WTC11 (cell line): Measurements from ENCODE around the gene BUD31. TPM values are rescaled to one million over a fixed set of nuclear protein-coding genes. Genes with fewer than 3 reads are reported as not detected.

Experiments used
- CREB1 ChIP-seq: sonication (generic); formaldehyde crosslinking; IDR thresholded peaks from 2 replicates; pipeline ENCODE4 v1.8.0; 2023; ENCODE audit warnings: mild to moderate bottlenecking, missing genetic modification reagents
- CREM ChIP-seq: sonication (generic); formaldehyde crosslinking; IDR thresholded peaks from 2 replicates; pipeline ENCODE4 v1.8.1; 2022; ENCODE audit warnings: mild to moderate bottlenecking, missing genetic modification reagents, moderate library complexity
- EMX1 ChIP-seq: fragments of 250-450 bp; sonication (Bioruptor Pico); IDR thresholded peaks from 2 replicates; pipeline ENCODE4 v1.8.0; 2021; ENCODE audit warnings: mild to moderate bottlenecking
- GABPB1 ChIP-seq: sonication (generic); formaldehyde crosslinking; IDR thresholded peaks from 2 replicates; pipeline ENCODE4 v1.8.1; 2023; ENCODE audit warnings: mild to moderate bottlenecking, missing genetic modification reagents
- JAZF1 ChIP-seq: fragments of 250-450 bp; sonication (Bioruptor Pico); IDR thresholded peaks from 2 replicates; pipeline ENCODE4 v1.9.0; 2021; ENCODE audit warnings: moderate library complexity, mild to moderate bottlenecking, inconsistent platforms
- SMAD4 ChIP-seq: sonication (generic); formaldehyde crosslinking; IDR thresholded peaks from 2 replicates; pipeline ENCODE4 v1.8.0; 2022; ENCODE audit warnings: mild to moderate bottlenecking, missing genetic modification reagents
- SP1 ChIP-seq: sonication (generic); formaldehyde crosslinking; conservative IDR thresholded peaks from 2 replicates; pipeline ENCODE4 v1.8.1; 2022; ENCODE audit warnings: missing genetic modification reagents
- TEAD4 ChIP-seq: sonication (generic); formaldehyde crosslinking; IDR thresholded peaks from 2 replicates; pipeline ENCODE4 v1.8.0; 2022; ENCODE audit warnings: mild to moderate bottlenecking, missing genetic modification reagents
- ZNF263 ChIP-seq: sonication (generic); formaldehyde crosslinking; IDR thresholded peaks from 2 replicates; pipeline ENCODE4 v1.8.1; 2022; ENCODE audit warnings: low read depth, mild to moderate bottlenecking, moderate library complexity, missing genetic modification reagents
- ZNF317 ChIP-seq: sonication (generic); formaldehyde crosslinking; IDR thresholded peaks from 2 replicates; pipeline ENCODE4 v1.8.1; 2023; ENCODE audit warnings: low read depth, mild to moderate bottlenecking, moderate library complexity, missing genetic modification reagents, borderline replicate concordance
- ZNF423 ChIP-seq: fragments of 250-450 bp; sonication (Bioruptor Pico); IDR thresholded peaks from 2 replicates; pipeline ENCODE4 v2.1.2; 2022; ENCODE audit warnings: mild to moderate bottlenecking, moderate library complexity
- total RNA-seq: library from RNA; stranded (reverse); gene quantifications from 3 replicates; pipeline ENCODE4 v1.2.3, GENCODE V29; 2021
- TF ChIP-seq, protein P1 (sequence below): sonication (generic); formaldehyde crosslinking; IDR thresholded peaks from 2 replicates; pipeline ENCODE4 v1.8.1; 2022; ENCODE audit warnings: mild to moderate bottlenecking, missing genetic modification reagents, moderate library complexity, borderline replicate concordance
- TF ChIP-seq, protein P2 (sequence below): sonication (generic); formaldehyde crosslinking; conservative IDR thresholded peaks from 2 replicates; pipeline ENCODE4 v1.8.1; 2023; ENCODE audit warnings: mild to moderate bottlenecking, low read depth, missing genetic modification reagents, moderate library complexity
- TF ChIP-seq, protein P3 (sequence below): fragments of 250-450 bp; sonication (Bioruptor Pico); IDR thresholded peaks from 2 replicates; pipeline ENCODE4 v1.9.0; 2021; ENCODE audit warnings: mild to moderate bottlenecking, borderline replicate concordance
- TF ChIP-seq, protein P4 (sequence below): fragments of 250-450 bp; sonication (Bioruptor Pico); IDR thresholded peaks from 2 replicates; pipeline ENCODE4 v1.8.0; 2021; ENCODE audit warnings: mild to moderate bottlenecking
- TF ChIP-seq, protein P5 (sequence below): fragments of 200-600 bp; IDR thresholded peaks from 2 replicates; pipeline ENCODE4 v1.8.0; 2022; ENCODE audit warnings: antibody characterized with exemption
- TF ChIP-seq, protein P6 (sequence below): sonication (generic); formaldehyde crosslinking; IDR thresholded peaks from 2 replicates; pipeline ENCODE4 v1.8.1; 2022; ENCODE audit warnings: low read depth, mild to moderate bottlenecking, moderate library complexity, missing genetic modification reagents, borderline replicate concordance
- TF ChIP-seq, protein P7 (sequence below): sonication (generic); formaldehyde crosslinking; IDR thresholded peaks from 2 replicates; pipeline ENCODE4 v1.8.1; 2023; ENCODE audit warnings: mild to moderate bottlenecking, missing genetic modification reagents
- TF ChIP-seq, protein P8 (sequence below): sonication (generic); formaldehyde crosslinking; IDR thresholded peaks from 2 replicates; pipeline ENCODE4 v1.8.1; 2023; ENCODE audit warnings: mild to moderate bottlenecking, missing genetic modification reagents, moderate library complexity
- TF ChIP-seq, protein P9 (sequence below): sonication (generic); formaldehyde crosslinking; IDR thresholded peaks from 2 replicates; pipeline ENCODE4 v1.8.1; 2022; ENCODE audit warnings: low read depth, missing genetic modification reagents, borderline replicate concordance

The BUD31 gene
- total RNA-seq, 1 experiment from 2014 or later = 98.7 TPM

DNA sequence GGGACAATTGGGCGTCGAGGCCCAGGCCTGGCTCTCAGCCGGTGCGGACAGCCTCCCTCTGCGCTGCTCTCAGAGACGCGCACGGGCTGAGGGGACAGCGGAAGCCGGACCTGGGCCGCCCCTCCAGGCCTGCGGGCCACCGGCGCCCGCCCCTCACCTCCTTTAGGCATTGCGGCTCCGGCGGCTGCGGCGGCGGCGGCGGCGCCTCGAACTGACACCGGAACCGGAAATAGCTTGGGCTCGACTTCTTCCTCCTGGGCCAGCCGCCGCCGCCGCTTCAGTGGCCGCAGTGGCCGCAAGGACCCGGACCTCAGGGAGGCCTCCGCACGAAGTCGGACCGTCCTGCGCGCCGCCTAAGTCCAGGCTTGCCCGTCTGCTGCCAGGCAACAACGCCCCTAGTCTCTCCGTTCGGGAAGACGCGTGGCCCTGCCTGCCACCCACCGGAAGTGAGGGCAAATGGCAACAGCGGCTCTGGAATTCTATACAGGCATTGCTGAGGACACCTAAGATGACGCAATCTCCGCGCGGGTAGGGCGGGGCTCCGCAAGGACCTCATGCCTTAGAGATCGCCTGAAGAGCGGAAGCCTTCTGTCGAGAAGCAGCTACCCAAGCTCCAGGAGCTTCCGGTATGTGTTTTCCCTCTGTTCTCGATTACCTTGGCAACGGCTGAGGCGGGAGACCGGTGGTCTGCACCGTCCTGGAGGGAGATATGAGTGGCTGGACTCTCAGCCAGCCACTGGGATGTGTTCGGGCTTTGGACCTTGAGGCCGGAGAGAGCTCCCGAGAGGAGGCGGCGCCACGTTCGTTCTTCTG is at the start of gene BUD31, which contains the start of gene PDAP1 (continued):
- TF ChIP-seq, protein P1, sequence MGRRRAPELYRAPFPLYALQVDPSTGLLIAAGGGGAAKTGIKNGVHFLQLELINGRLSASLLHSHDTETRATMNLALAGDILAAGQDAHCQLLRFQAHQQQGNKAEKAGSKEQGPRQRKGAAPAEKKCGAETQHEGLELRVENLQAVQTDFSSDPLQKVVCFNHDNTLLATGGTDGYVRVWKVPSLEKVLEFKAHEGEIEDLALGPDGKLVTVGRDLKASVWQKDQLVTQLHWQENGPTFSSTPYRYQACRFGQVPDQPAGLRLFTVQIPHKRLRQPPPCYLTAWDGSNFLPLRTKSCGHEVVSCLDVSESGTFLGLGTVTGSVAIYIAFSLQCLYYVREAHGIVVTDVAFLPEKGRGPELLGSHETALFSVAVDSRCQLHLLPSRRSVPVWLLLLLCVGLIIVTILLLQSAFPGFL = 0 out of 2 replicates have a peak, but pooled peaks have one; percentile 53
- TF ChIP-seq EMX1 (CRISPR knock-in tag) (no peak), GABPB1 (CRISPR knock-in tag) (peak; percentile 99), JAZF1 (no peak), CREM (CRISPR knock-in tag) (no peak), SMAD4 (CRISPR knock-in tag) (no peak), CREB1 (CRISPR knock-in tag) (0 out of 2 replicates have a peak, but pooled peaks have one; percentile 29), SP1 (CRISPR knock-in tag) (peak; percentile 67), ZNF423 (CRISPR knock-in tag) (no peak), ZNF263 (CRISPR knock-in tag) (no peak), TEAD4 (no peak), ZNF317 (CRISPR knock-in tag) (no peak)
- TF ChIP-seq, protein P2, sequence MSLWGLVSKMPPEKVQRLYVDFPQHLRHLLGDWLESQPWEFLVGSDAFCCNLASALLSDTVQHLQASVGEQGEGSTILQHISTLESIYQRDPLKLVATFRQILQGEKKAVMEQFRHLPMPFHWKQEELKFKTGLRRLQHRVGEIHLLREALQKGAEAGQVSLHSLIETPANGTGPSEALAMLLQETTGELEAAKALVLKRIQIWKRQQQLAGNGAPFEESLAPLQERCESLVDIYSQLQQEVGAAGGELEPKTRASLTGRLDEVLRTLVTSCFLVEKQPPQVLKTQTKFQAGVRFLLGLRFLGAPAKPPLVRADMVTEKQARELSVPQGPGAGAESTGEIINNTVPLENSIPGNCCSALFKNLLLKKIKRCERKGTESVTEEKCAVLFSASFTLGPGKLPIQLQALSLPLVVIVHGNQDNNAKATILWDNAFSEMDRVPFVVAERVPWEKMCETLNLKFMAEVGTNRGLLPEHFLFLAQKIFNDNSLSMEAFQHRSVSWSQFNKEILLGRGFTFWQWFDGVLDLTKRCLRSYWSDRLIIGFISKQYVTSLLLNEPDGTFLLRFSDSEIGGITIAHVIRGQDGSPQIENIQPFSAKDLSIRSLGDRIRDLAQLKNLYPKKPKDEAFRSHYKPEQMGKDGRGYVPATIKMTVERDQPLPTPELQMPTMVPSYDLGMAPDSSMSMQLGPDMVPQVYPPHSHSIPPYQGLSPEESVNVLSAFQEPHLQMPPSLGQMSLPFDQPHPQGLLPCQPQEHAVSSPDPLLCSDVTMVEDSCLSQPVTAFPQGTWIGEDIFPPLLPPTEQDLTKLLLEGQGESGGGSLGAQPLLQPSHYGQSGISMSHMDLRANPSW (CRISPR knock-in tag) = no peak
- TF ChIP-seq, protein P3, sequence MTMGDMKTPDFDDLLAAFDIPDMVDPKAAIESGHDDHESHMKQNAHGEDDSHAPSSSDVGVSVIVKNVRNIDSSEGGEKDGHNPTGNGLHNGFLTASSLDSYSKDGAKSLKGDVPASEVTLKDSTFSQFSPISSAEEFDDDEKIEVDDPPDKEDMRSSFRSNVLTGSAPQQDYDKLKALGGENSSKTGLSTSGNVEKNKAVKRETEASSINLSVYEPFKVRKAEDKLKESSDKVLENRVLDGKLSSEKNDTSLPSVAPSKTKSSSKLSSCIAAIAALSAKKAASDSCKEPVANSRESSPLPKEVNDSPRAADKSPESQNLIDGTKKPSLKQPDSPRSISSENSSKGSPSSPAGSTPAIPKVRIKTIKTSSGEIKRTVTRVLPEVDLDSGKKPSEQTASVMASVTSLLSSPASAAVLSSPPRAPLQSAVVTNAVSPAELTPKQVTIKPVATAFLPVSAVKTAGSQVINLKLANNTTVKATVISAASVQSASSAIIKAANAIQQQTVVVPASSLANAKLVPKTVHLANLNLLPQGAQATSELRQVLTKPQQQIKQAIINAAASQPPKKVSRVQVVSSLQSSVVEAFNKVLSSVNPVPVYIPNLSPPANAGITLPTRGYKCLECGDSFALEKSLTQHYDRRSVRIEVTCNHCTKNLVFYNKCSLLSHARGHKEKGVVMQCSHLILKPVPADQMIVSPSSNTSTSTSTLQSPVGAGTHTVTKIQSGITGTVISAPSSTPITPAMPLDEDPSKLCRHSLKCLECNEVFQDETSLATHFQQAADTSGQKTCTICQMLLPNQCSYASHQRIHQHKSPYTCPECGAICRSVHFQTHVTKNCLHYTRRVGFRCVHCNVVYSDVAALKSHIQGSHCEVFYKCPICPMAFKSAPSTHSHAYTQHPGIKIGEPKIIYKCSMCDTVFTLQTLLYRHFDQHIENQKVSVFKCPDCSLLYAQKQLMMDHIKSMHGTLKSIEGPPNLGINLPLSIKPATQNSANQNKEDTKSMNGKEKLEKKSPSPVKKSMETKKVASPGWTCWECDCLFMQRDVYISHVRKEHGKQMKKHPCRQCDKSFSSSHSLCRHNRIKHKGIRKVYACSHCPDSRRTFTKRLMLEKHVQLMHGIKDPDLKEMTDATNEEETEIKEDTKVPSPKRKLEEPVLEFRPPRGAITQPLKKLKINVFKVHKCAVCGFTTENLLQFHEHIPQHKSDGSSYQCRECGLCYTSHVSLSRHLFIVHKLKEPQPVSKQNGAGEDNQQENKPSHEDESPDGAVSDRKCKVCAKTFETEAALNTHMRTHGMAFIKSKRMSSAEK = no peak
- TF ChIP-seq, protein P4, sequence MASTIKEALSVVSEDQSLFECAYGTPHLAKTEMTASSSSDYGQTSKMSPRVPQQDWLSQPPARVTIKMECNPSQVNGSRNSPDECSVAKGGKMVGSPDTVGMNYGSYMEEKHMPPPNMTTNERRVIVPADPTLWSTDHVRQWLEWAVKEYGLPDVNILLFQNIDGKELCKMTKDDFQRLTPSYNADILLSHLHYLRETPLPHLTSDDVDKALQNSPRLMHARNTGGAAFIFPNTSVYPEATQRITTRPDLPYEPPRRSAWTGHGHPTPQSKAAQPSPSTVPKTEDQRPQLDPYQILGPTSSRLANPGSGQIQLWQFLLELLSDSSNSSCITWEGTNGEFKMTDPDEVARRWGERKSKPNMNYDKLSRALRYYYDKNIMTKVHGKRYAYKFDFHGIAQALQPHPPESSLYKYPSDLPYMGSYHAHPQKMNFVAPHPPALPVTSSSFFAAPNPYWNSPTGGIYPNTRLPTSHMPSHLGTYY (CRISPR knock-in tag) = no peak
- TF ChIP-seq, protein P5, sequence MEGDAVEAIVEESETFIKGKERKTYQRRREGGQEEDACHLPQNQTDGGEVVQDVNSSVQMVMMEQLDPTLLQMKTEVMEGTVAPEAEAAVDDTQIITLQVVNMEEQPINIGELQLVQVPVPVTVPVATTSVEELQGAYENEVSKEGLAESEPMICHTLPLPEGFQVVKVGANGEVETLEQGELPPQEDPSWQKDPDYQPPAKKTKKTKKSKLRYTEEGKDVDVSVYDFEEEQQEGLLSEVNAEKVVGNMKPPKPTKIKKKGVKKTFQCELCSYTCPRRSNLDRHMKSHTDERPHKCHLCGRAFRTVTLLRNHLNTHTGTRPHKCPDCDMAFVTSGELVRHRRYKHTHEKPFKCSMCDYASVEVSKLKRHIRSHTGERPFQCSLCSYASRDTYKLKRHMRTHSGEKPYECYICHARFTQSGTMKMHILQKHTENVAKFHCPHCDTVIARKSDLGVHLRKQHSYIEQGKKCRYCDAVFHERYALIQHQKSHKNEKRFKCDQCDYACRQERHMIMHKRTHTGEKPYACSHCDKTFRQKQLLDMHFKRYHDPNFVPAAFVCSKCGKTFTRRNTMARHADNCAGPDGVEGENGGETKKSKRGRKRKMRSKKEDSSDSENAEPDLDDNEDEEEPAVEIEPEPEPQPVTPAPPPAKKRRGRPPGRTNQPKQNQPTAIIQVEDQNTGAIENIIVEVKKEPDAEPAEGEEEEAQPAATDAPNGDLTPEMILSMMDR = no peak
- TF ChIP-seq, protein P6, sequence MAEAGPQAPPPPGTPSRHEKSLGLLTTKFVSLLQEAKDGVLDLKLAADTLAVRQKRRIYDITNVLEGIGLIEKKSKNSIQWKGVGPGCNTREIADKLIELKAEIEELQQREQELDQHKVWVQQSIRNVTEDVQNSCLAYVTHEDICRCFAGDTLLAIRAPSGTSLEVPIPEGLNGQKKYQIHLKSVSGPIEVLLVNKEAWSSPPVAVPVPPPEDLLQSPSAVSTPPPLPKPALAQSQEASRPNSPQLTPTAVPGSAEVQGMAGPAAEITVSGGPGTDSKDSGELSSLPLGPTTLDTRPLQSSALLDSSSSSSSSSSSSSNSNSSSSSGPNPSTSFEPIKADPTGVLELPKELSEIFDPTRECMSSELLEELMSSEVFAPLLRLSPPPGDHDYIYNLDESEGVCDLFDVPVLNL (CRISPR knock-in tag) = 0 out of 2 replicates have a peak, but pooled peaks have one; percentile 26
- TF ChIP-seq, protein P7, sequence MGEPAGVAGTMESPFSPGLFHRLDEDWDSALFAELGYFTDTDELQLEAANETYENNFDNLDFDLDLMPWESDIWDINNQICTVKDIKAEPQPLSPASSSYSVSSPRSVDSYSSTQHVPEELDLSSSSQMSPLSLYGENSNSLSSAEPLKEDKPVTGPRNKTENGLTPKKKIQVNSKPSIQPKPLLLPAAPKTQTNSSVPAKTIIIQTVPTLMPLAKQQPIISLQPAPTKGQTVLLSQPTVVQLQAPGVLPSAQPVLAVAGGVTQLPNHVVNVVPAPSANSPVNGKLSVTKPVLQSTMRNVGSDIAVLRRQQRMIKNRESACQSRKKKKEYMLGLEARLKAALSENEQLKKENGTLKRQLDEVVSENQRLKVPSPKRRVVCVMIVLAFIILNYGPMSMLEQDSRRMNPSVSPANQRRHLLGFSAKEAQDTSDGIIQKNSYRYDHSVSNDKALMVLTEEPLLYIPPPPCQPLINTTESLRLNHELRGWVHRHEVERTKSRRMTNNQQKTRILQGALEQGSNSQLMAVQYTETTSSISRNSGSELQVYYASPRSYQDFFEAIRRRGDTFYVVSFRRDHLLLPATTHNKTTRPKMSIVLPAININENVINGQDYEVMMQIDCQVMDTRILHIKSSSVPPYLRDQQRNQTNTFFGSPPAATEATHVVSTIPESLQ (CRISPR knock-in tag) = no peak
- TF ChIP-seq, protein P8, sequence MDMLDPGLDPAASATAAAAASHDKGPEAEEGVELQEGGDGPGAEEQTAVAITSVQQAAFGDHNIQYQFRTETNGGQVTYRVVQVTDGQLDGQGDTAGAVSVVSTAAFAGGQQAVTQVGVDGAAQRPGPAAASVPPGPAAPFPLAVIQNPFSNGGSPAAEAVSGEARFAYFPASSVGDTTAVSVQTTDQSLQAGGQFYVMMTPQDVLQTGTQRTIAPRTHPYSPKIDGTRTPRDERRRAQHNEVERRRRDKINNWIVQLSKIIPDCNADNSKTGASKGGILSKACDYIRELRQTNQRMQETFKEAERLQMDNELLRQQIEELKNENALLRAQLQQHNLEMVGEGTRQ = no peak
- TF ChIP-seq, protein P9, sequence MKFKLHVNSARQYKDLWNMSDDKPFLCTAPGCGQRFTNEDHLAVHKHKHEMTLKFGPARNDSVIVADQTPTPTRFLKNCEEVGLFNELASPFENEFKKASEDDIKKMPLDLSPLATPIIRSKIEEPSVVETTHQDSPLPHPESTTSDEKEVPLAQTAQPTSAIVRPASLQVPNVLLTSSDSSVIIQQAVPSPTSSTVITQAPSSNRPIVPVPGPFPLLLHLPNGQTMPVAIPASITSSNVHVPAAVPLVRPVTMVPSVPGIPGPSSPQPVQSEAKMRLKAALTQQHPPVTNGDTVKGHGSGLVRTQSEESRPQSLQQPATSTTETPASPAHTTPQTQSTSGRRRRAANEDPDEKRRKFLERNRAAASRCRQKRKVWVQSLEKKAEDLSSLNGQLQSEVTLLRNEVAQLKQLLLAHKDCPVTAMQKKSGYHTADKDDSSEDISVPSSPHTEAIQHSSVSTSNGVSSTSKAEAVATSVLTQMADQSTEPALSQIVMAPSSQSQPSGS (CRISPR knock-in tag) = 0 out of 2 replicates have a peak, but pooled peaks have one; percentile 7
